Endothelial cell of umbilical vein (primary cell): Measurements from ENCODE around the gene XIRP1. TPM values are rescaled to one million over a fixed set of nuclear protein-coding genes. Genes with fewer than 3 reads are reported as not detected.

Source experiments
- BruUV-seq: library from RNA; stranded (reverse); fragments of 400-500 nt; replicated peaks from 2 replicates; lab custom pipeline; 2021; lab: Mats Ljungman, UMichigan
- CTCF ChIA-PET: fragments of 300-600, 350-600 bp; sonication (Branson Sonifier 250); formaldehyde crosslinking; loops from one replicate; lab custom pipeline; 2021; ENCODE audit warnings: antibody characterized with exemption, inconsistent platforms; lab: Charles Lee
- POLR2A ChIA-PET: fragments of 300-600, 350-600 bp; sonication (Branson Sonifier 250); formaldehyde crosslinking; loops from one replicate; lab custom pipeline; 2021; ENCODE audit warnings: antibody characterized with exemption, inconsistent platforms; lab: Charles Lee
- DNase-seq: peaks from one replicate; pipeline ENCODE4 v3.0.0-alpha.2; 2011; ENCODE audit warnings: low read depth, low spot score
- FAIRE-seq: peaks from 2 replicates; lab custom pipeline; 2011; peaks lifted over from hg19 to GRCh38; lab: Jason Lieb, UNC
- H2AFZ ChIP-seq: 2 replicates; pipeline ENCODE4 v1.6.0; 2012; ENCODE audit warnings: low read depth, low read length, control low read depth, inconsistent platforms
- H3K27ac ChIP-seq: 2 replicates; pipeline ENCODE4 v1.5.1; 2011; ENCODE audit warnings: low read depth, mild to moderate bottlenecking, control low read depth, low read length, moderate library complexity; ENCODE audit not compliant: insufficient read depth
- H3K27me3 ChIP-seq, 2 experiments: 2 replicates each; pipeline versions ENCODE4 v1.6.0 to v1.6.1; 2011; ENCODE audit warnings: low read length in 2 of 2, mixed read lengths in 1 of 2; ENCODE audit not compliant: control insufficient read depth in 2 of 2, insufficient read depth in 2 of 2
- H3K36me3 ChIP-seq, 2 experiments: 2 replicates in 1 of 2; 3 replicates in 1 of 2; pipeline ENCODE4 v1.5.1; 2011; ENCODE audit warnings: low read length in 2 of 2, mild to moderate bottlenecking in 1 of 2, moderate library complexity in 1 of 2; ENCODE audit not compliant: control insufficient read depth in 2 of 2, insufficient read depth in 2 of 2; ENCODE audit errors: extremely low read depth in 1 of 2
- H3K4me1 ChIP-seq: 3 replicates; pipeline ENCODE4 v1.5.1; 2011; ENCODE audit warnings: mild to moderate bottlenecking, low read length; ENCODE audit not compliant: control insufficient read depth, insufficient read depth; ENCODE audit errors: extremely low read depth
- H3K4me2 ChIP-seq: 2 replicates; pipeline ENCODE4 v1.6.1; 2011; ENCODE audit warnings: low read length, control low read depth, mixed read lengths; ENCODE audit not compliant: insufficient read depth
- H3K4me3 ChIP-seq, 3 experiments: fragments of 200-600 bp in 1 of 3; sonication (generic), shearing (Covaris generic) in 1 of 3; replicated peaks in 1 of 3; 2 replicates each; pipeline ENCODE4 v1.5.1; 2011 to 2016; ENCODE audit warnings: control low read depth in 3 of 3, low read length in 3 of 3, mild to moderate bottlenecking in 2 of 3, inconsistent platforms in 1 of 3, low read depth in 1 of 3, moderate library complexity in 1 of 3; ENCODE audit not compliant: insufficient read depth in 1 of 3
- H3K79me2 ChIP-seq: 2 replicates; pipeline ENCODE4 v1.6.0; 2012; ENCODE audit warnings: low read length, inconsistent platforms; ENCODE audit not compliant: control insufficient read depth, insufficient read depth
- H3K9ac ChIP-seq: replicated peaks from 2 replicates; pipeline ENCODE3; 2011; ENCODE audit warnings: low read length, control low read depth; ENCODE audit not compliant: insufficient read depth; ENCODE audit errors: extremely low read depth
- H3K9me1 ChIP-seq: replicated peaks from 3 replicates; pipeline ENCODE4 v1.6.0; 2011; ENCODE audit warnings: mild to moderate bottlenecking, low read length; ENCODE audit not compliant: control insufficient read depth, insufficient read depth; ENCODE audit errors: extremely low read depth
- H3K9me3 ChIP-seq: replicated peaks from 2 replicates; pipeline ENCODE4 v1.5.1; 2012; ENCODE audit warnings: low read length, inconsistent platforms; ENCODE audit not compliant: control insufficient read depth, insufficient read depth
- H4K20me1 ChIP-seq: replicated peaks from 2 replicates; pipeline ENCODE3; 2011; ENCODE audit warnings: mild to moderate bottlenecking, low read length; ENCODE audit not compliant: control insufficient read depth, insufficient read depth; ENCODE audit errors: extremely low read depth
- CTCF ChIP-seq, 2 donors: IDR thresholded peaks; 1 replicate in 1 of 2; 2 replicates in 1 of 2; pipeline ENCODE4 v1.5.1; 2011; ENCODE audit warnings: low read length in 2 of 2, mild to moderate bottlenecking in 2 of 2, moderate library complexity in 2 of 2, control low read depth in 1 of 2, inconsistent platforms in 1 of 2, low read depth in 1 of 2; ENCODE audit not compliant: insufficient read depth in 1 of 2; ENCODE audit errors: extremely low read depth in 1 of 2
- EZH2 ChIP-seq: IDR thresholded peaks from 2 replicates; pipeline ENCODE4 v1.6.1; 2012; ENCODE audit warnings: borderline replicate concordance, low read depth, mild to moderate bottlenecking, moderate library complexity, low read length, inconsistent platforms; ENCODE audit not compliant: severe bottlenecking
- MAX ChIP-seq: IDR thresholded peaks from 2 replicates; pipeline ENCODE4 v1.6.1; 2011; ENCODE audit not compliant: insufficient read depth, insufficient read length
- MYC ChIP-seq: IDR thresholded peaks from one replicate; pipeline ENCODE4 v1.6.1; 2011; ENCODE audit warnings: mild to moderate bottlenecking, low read depth, low read length
- POLR2A ChIP-seq: IDR thresholded peaks from 2 replicates; pipeline ENCODE4 v1.6.1; 2012; ENCODE audit warnings: low read depth, mild to moderate bottlenecking, control low read depth, low read length
- POLR2AphosphoS5 ChIP-seq: IDR thresholded peaks from 2 replicates; pipeline ENCODE4 v1.6.1; 2012; ENCODE audit warnings: low read depth, mild to moderate bottlenecking, control low read depth, low read length, moderate library complexity; ENCODE audit not compliant: insufficient read depth
- dilution Hi-C: fragments of 300-500 bp; cut with MboI; formaldehyde crosslinking; loops from one replicate; pipeline ENCODE4 v1.15.0; 2019; ENCODE audit warnings: low sequenced_read_pairs; ENCODE audit not compliant: extremely low pct_ligation_motif_present
- intact Hi-C: fragments of 100-400 bp; cut with micrococcal nuclease; formaldehyde crosslinking; loops from one replicate; pipeline ENCODE4 v1.10.0; 2022
- polyA plus RNA-seq, 4 experiments: library from polyadenylated mRNA; depleted of rRNA in 3 of 4; stranded (reverse) in 3 of 4; unstranded in 1 of 4; fragments of >200 nt; gene quantifications; 2 replicates each; pipeline versions ENCODE4 v1.2.1 to v1.2.3, GENCODE V29; 2011 to 2012; ENCODE audit warnings: missing spikeins in 1 of 4
- total RNA-seq: library from RNA; stranded (reverse); gene quantifications from 2 replicates; pipeline ENCODE4 v1.2.3, GENCODE V29; 2021

XIRP1 gene
- total and polyA plus RNA-seq, 2 donors (not counting 3 experiments of a cell fraction or from before 2014, with no cell fraction given) = not detected

DNA sequence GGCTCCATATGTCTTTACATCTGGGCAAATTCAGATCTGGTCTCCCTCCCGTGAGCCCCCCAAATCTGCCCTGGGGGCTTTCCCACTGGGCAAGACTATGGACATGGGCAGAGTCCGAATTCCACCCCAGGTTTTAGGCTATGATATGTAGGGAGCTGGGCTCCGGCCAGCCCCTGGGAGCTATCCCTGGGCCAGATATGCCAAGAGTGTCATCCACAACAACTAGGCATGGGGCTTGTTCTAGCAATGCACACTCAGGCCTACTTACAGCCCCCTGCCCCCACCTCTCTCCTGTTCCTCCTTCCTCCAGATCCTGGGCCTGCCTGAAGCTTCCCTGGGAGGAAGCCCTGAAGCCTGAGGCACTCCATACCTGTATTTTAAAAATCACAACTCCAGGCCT, 622 bp downstream of the XIRP1 start:
- Histone ChIP-seq H3K79me2 (no peaks in the 10 kb centered on the region), H3K4me1 (no peaks in the 10 kb centered on the region), H3K4me2 (no peak overlapping the region), H3K4me3 (no peak overlapping the region), H3K9ac (no peak overlapping the region), H3K9me1 (no peaks in the 10 kb centered on the region), H3K36me3 (no peaks in the 10 kb centered on the region), H3K27ac (no peak overlapping the region), H2AFZ (no peak overlapping the region), H3K9me3 (no peaks in the 10 kb centered on the region), H4K20me1 (no peaks in the 10 kb centered on the region), H3K27me3 (no peaks in the 10 kb centered on the region)
- dilution Hi-C loops (loop anchor here (5.0 kb wide), 1 partner anchor 84 kb away; the partner anchor contains the start of genes GORASP1 and TTC21A), intact Hi-C loops (no loop called here)
- FAIRE-seq = no peak
- ChIA-PET CTCF (interaction anchor here (0.8 to 14.2 kb wide), 8 partner anchors 14 to 100 kb away, joined by 3 to 183 read pairs (median 6); no protein-coding TSS in a partner anchor), POLR2A (no interaction called here)
- no TSS peak for BruUV-seq
- TF ChIP-seq MYC = no peak
- DNase-seq = no peak

- dilution Hi-C loops = loop anchor here (5.0 kb wide), 1 partner anchor 84 kb away; the partner anchor contains the start of genes GORASP1 and TTC21A
- Histone ChIP-seq H3K9me3 (no peaks in the 10 kb centered on the region), H4K20me1 (no peaks in the 10 kb centered on the region), H3K4me3 (no peak overlapping the region), H3K79me2 (no peaks in the 10 kb centered on the region), H3K36me3 (no peaks in the 10 kb centered on the region), H3K4me2 (no peak overlapping the region), H3K9me1 (no peaks in the 10 kb centered on the region), H3K9ac (no peak overlapping the region), H2AFZ (no peak overlapping the region), H3K27me3 (no peaks in the 10 kb centered on the region), H3K4me1 (no peaks in the 10 kb centered on the region), H3K27ac (no peak overlapping the region)
- TF ChIP-seq POLR2AphosphoS5 = no peak
- no peak for TF ChIP-seq MAX
- TF ChIP-seq POLR2A = no peak
- no peak for TF ChIP-seq EZH2
- no peak for TF ChIP-seq CTCF (IDR thresholded peaks at IDR 0.05; ENCODE audit: extremely low read depth in 1 of 2, insufficient read depth in 1 of 2, low read depth in 1 of 2, low read length in 2 of 2)
- intact Hi-C loops = no loop called here
- DNase-seq (no peak), FAIRE-seq (no peak)
- ChIA-PET CTCF (interaction anchor here (0.8 to 14.2 kb wide), 10 partner anchors 13 to 101 kb away, joined by 4 to 183 read pairs (median 6); no protein-coding TSS in a partner anchor), POLR2A (no interaction called here)
- BruUV-seq = no TSS peak
These were observed 1.3 kb downstream of the XIRP1 start for GRCh38 chr3:39191111-39191510.
